Activated CD4-positive, alpha-beta T cell treated with anti-CD3 and anti-CD28 coated beads for 24 hours (primary cell): ENCODE data around the gene BCAS3.
"Not testable (repeated sequence)": the region's sequence is repeated elsewhere in the genome, so short reads cannot be mapped to it uniquely, and the experiment has no call there.

ENCODE experiments used
- DNase-seq, 2 donors: peaks; one replicate each; pipeline ENCODE4 v3.0.0-alpha.2; 2020; ENCODE audit warnings: low read depth in 2 of 2

The BCAS3 gene

DNA sequence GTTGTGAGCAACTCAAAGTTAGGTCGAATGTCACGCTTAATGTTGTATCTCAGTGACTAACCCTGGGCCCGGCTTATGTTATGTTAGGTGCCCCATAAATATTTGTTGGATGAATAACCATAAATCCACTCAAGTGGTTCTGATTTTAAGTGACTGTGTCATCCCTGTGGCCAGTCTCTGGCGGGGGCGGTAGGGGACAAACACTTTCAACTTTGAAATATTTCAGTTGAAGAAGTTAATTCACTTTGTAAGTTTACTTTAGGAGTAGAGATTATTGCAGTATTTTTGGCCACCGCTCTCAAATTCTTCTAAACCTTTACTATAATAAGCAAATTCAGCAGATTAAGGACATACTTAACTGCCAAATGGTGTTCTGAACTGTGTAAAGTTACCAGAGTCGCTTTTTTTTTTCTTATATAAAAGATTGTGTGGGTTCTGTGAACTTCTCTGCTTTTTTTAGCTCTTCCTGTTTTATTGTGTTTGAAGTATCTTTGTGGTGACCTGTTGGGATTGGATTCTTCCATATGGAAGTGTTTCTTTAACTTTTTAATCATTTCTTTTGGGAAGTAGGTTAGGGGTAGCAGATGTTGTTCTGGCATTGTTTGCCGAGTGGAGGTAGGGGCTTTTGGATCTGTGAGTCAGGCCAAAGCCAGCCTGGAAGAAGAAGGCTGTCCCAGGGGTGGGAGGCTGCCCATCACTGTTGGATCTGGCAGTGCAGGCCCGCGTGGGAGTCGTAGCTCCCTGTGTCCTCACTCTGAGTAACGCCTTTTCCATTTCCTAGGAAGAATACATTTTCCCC, 660.5 kb downstream of the BCAS3 start:
- no peak for DNase-seq

- DNase-seq: no peak
These were observed 661.3 kb downstream of the BCAS3 start for GRCh38 chr17:61338874-61339478.

DNA sequence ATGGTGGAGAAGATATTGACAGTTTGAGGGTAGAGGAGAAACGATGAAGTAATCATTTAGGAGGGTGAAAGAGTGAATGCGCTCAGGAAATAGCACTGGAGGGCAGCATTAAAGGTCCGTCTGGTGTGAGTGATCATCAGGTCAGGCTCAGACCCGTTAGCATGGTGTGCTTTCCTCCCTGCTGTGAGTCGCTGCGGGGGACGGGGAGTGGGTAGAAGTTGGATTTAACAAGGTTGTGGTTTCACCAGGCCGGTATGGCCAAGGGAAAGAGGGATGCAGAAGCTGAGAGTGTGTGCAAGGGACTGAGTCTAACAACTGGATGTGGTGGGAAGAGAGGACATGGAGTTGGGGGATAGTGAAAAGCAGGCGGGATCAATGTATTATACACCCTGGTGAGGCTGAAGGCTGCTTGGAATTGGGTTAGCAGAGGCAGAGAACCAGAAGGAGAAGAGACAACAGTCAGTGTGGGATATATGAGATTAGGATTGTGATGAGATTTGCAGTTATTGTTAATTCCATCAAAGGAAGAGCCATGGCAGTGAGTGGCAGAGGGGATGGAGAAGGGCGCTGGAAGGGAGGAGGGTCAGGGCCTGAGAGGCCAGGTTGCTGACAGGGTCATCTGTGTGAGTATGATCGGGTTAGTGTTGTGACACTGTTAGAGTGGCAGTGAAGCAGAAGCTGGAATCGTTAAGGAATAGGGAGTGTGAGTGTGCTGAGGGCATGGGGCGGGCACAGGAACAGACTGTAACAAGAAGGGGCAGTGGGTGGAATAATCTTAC, 663.0 kb downstream of the BCAS3 start:
- DNase-seq: no peak

DNA sequence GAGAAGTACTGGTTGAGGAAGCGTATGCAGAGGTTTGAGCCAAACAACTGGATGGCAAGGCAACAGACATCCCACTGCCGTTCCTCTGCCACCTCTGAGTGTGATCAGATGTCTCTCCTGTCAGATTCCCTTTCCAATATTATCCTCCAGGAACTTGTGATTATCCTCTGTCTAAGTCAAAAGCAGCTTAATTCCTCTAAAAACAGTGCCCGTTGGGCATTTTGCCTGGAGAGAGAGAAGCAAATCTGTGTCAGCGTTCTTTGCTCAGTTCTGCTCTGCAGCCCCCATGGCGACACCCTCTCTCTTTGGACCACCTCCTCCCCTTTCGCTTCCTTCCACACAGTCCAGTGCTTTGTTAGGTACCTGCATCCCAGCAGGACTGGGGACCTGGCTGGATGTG, 665.9 kb downstream of the BCAS3 start:
- no peak for DNase-seq

GRCh38 chr17:61345061-61345460, 667.4 kb downstream of the BCAS3 start:
- no peak for DNase-seq

- no peak for DNase-seq
These were observed 668.4 kb downstream of the BCAS3 start for GRCh38 chr17:61345825-61346666.

DNA sequence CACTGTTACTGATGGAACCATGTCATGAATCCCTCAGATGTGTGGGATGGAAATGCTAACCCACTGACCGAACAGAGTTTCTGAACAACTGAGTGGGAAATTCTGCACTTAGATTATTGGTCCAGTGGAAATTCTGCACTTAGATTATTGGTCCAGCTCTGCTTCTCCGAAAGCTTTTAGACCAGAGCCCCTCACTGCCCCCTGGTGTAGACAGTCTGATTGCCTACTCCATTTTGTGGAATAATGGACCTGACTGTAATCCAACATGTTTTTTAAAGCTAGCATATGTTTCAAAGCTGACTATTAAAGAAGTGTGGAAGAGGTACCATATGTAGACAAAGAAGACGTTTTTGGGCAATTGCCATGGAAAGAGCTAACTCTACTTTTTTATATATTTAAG, 671.7 kb downstream of the BCAS3 start:
- DNase-seq: no peak

DNA sequence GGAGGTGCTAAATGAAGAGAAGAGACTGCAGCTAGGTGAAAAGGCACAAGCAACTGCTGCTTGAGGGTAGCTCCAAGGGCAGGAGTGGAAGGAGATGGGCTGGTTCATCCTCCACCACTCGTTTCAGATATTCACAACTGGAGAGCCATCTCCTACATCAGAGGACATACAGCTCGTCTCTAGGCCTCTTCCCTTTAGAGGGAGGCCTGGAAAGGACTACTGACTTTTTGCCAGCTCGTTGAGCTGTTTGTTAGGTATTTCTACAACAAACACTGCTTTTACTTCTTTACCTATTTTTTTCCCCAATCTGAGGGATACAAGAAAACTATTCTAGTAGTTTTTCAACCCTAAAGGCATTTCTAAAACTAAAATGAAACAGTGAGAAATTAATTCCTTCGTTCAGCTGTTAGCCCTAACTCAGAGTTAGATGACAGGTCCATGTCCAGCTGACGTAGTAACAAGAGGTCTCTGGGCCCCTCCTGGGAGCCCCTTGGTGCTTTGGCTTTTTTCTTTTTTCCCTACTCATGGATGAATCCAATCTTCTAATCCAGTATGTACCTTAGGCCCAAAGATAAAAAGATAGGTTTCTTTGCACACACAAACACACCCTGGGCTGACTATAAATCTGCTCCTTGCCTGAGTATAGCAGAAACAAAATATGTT, 674.2 kb downstream of the BCAS3 start:
- no peak for DNase-seq

DNA sequence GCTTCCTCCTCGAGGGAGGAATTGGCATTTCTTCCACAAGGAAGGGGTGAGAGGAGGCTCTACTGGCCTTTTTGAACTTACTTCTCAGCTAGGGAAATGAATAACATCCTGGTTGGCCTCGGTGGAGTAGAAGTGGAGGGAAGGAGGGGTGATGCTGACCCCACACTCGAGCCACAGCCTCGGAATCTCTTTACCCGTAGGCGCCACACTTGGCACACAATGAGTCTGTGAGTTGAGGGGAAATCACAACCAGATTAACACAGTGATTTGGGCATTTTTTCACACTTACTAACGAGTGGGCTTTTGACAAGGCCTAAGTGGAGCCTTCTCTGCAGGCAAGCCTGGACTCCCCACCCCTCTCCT, 674.7 kb downstream of the BCAS3 start:
- no peak for DNase-seq

DNA sequence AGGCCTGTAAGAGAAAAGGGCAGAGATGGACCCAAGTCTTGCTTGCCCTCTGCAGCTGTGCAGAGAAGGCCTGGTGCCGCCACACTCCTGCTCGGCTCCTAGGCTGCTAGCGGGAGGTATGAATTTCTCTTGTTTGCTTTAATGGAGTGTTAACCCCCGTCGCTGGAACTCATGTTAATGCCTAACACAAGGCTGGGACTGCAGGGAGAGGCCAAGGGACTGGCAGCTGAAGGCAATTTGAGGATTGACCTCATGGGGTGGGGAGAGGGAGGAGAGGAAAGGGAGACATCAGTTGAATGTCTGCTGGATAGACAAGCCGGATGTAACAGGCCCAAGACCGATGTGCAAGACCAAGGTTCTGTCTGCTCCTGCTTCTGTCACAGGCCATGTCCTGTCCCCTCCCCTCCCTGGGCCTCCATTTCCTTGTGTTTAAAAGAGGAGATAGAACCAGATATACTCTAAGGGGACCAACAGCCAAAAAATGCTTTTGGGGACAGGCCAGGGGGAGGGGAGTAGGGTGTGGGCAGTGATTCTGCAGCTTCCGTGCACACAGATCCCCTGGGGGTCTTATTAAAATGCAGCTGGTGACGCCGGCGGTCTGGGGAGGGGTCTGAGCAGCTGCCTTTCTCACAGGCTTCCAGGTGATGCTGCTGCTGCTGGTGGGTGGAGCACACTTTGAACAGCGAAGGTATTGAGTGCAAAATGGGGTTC, 675.3 kb downstream of the BCAS3 start:
- no peak for DNase-seq

DNA sequence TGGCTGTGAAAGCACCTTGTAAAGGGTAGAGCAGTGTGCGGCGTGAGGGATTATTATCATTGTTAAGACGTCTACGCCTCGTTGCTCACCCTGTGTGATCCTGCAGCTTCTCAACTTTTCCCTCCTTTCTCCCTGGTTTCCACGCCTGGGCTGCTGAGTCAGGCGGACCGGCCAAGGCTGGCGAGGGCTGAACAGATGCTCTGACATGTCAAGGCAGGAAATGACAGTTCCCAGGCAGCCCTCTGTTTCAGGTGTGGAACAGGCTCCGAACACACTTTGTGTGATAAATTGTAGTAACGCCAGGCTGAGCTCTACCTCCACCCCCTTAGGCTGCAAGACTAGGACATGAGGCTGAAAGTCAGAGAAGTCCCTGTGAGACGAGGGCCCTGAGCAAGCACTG, 676.0 kb downstream of the BCAS3 start:
- DNase-seq: no peak

DNA sequence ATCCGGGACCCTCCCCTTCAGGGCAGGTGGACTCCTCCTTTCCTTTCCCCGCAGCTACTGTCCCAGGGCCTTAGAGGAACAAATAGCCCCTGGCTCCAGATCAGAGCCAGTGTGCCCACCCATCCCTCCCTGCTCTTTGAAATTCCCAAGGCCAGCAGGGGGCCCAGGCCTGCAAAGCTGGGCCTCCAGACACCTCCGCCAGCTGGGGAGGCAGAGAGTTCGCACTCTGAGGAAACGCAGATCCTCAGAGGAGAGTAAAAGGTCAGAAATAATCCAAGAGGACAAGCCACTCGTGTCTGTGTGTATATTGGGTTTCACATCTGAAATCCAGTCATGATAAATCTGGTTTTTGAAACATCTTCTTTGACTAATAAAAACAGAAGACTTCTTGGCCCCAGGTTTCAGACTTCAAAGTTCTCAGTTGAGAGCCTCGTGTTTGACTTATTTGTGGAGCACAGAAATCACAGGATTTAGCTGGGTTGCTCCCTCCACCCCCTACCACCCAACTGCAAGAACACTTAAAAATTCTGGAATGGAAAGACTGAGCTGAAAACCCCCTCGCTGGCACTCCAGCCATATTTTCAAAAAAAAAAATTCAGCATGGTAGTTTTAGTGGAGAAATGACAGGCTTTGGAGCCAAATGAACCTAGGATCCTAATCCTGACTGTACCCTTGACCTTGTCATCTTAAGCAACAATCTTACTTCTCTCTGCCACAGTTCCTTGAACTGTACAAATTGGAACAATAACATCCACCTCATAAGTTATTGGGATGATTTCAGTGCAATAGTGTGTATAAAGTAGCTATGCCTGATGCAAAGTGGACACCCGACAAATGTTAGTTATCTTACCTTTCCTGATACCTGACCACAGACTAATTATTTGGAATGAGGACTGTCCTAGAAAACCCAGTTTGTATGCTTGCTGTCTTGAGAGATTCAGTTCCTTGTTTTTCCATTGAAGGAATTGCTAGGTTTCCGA, 677.5 kb downstream of the BCAS3 start:
- DNase-seq: no peak

GRCh38 chr17:61357061-61357460, 679.4 kb downstream of the BCAS3 start:
- not testable (repeated sequence) for DNase-seq

GRCh38 chr17:61359513-61359912, 681.9 kb downstream of the BCAS3 start:
- DNase-seq: not testable (repeated sequence)

- DNase-seq: no peak
These were observed 682.8 kb downstream of the BCAS3 start for GRCh38 chr17:61360318-61360943.

GRCh38 chr17:61361084-61361483, 683.4 kb downstream of the BCAS3 start:
- no peak for DNase-seq

- no peak for DNase-seq
These were observed 684.7 kb downstream of the BCAS3 start for GRCh38 chr17:61362396-61362795.

GRCh38 chr17:61362852-61363600, 685.4 kb downstream of the BCAS3 start:
- no peak for DNase-seq
